Upper lobe of left lung (tissue), 4 donors: ENCODE measurements around the gene SLC2A11.
A peak's percentile ranks its signal among the peaks of the same experiment; 100 is the strongest.

ENCODE experiments used
- CTCF ChIP-seq, 6 experiments: fragments of 450-650 bp in 4 of 6; fragments of 200-600 bp in 2 of 6; sonication (generic) in 2 of 6; IDR thresholded peaks; one replicate each; pipeline ENCODE4 v1.5.1; 2016 to 2019; ENCODE audit warnings: antibody characterized with exemption in 6 of 6
- POLR2AphosphoS5 ChIP-seq, 2 donors: sonication (generic); formaldehyde crosslinking; IDR thresholded peaks; one replicate each; pipeline ENCODE4 v1.5.1; 2017; ENCODE audit warnings: antibody characterized with exemption in 2 of 2

- TF ChIP-seq CTCF (IDR thresholded peaks at IDR 0.05) (peak in 4 of 6 experiments; percentile 9 to 55 (median 34)), POLR2AphosphoS5 (IDR thresholded peaks at IDR 0.05) (no peak)
Measured at GRCh38 chr22:23894710-23895598, 37.3 kb downstream of the SLC2A11 start.
